Measurements from ENCODE around the gene ZNF189. TPM values are rescaled to one million over a fixed set of nuclear protein-coding genes. Genes with fewer than 3 reads are reported as not detected.

The ZNF189 gene
- total and polyA plus RNA-seq, 2 of the 4 experiments (the other 2 are of a cell fraction) = 5.9 to 19.9 TPM

DNA sequence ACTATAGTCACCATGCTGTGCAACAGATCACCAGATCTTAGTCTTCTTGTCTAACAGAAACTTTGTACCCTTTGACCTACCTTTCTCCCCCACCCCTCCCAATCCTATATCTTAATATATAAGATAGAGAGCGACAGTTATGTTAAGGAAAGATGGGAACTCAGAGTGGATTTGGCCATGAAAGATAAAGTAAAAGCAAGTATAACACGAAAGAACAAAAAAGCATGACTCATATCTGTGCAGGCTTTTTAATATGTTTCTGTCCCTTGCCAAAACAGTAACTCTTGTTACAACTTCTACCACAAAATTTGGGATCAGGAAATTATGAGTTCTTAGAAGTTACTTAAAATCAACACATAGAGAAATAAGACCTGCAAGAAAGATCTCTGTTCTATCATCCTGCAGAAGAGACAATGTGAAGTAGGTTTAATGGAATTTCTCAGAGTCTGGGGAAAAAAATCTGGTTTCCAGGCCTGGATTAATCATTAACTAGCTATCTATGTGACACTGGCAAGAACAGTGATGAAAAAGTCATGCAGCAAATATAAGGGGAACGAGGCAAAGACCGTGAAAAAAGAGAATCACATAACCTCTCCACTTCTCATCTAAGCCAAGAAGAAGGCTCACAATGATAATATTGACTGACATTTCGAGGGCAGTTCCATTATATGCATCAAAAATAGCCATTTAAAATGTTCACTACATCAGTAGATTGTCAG is 32.5 kb upstream of the ZNF189 start:
- H4K8ac ChIP-seq (ENCODE audit: low read depth in 2 of 2, low read length in 2 of 2) = no peak overlapping the region
- H3K14ac ChIP-seq (replicated peaks; ENCODE audit: low read depth, low read length) = no peak overlapping the region
- TF ChIP-seq RAD21 (IDR thresholded peaks at IDR 0.05; ENCODE audit: low read length) (no peak), CHD1 (IDR thresholded peaks at IDR 0.05; ENCODE audit: low read depth, low read length) (no peak), POLR2A (IDR thresholded peaks at IDR 0.05; ENCODE audit: low read depth, low read length) (no peak), FOS (IDR thresholded peaks at IDR 0.05; ENCODE audit: low read depth, low read length) (no peak), NFE2L2 (IDR thresholded peaks at IDR 0.05; ENCODE audit: low read depth, low read length) (no peak), RFX5 (IDR thresholded peaks at IDR 0.05; ENCODE audit: low read depth, low read length) (no peak), ELK1 (IDR thresholded peaks at IDR 0.05; ENCODE audit: borderline replicate concordance, low read depth, low read length) (no peak), MXI1 (IDR thresholded peaks at IDR 0.05; ENCODE audit: borderline replicate concordance, low read depth, low read length) (no peak)
- TF ChIP-seq, protein P1, sequence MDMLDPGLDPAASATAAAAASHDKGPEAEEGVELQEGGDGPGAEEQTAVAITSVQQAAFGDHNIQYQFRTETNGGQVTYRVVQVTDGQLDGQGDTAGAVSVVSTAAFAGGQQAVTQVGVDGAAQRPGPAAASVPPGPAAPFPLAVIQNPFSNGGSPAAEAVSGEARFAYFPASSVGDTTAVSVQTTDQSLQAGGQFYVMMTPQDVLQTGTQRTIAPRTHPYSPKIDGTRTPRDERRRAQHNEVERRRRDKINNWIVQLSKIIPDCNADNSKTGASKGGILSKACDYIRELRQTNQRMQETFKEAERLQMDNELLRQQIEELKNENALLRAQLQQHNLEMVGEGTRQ (IDR thresholded peaks at IDR 0.05; ENCODE audit: low read depth, low read length) = no peak
- H3K23ac ChIP-seq (ENCODE audit: low read depth, low read length) = no peak overlapping the region
- ATAC-seq (ENCODE audit: low read depth) = no peak
- ChIA-PET CTCF (interaction anchor here (0.6 kb wide), 1 partner anchor 201 kb away, joined by 3 read pairs; no protein-coding TSS in a partner anchor), POLR2A (ENCODE audit: unreplicated experiment) (no interaction called here)
- no peak overlapping the region for H2BK15ac ChIP-seq (ENCODE audit: low read depth, low read length)
- in situ Hi-C loops (cut with MboI; ENCODE audit: low sequenced_read_pairs) = no loop called here
- no peaks in the 10 kb centered on the region for H3K4me1 ChIP-seq (ENCODE audit: control insufficient read depth, insufficient read depth, low read length)
- no peak overlapping the region for H3K4me2 ChIP-seq (ENCODE audit: low read depth, low read length)
- H3K4me3 ChIP-seq (ENCODE audit: insufficient read depth, low read depth, low read length) = no peak overlapping the region
- H3K9ac ChIP-seq (ENCODE audit: low read depth, low read length) = no peak overlapping the region
- H2AFZ ChIP-seq (replicated peaks; ENCODE audit: low read length, poor library complexity) = no peak overlapping the region
- no peak overlapping the region for H2BK120ac ChIP-seq (ENCODE audit: low read depth, low read length)
- no peak overlapping the region for H2BK20ac ChIP-seq (ENCODE audit: low read depth, low read length)
- no peak overlapping the region for H3K4ac ChIP-seq (ENCODE audit: low read depth, low read length)
- no CpG with 5 or more reads among the region's 5 CpGs for WGBS, 2 experiments (ENCODE audit: extremely low coverage in 2 of 2, insufficient read length in 1 of 2)
- no peaks in the 10 kb centered on the region for H4K20me1 ChIP-seq (ENCODE audit: insufficient read depth, low read length)
- intact Hi-C loops (cut with micrococcal nuclease) = no loop called here
- H2AK5ac ChIP-seq (ENCODE audit: low read depth, low read length) = no peak overlapping the region
- no peak for DNase-seq
- no peak overlapping the region for H2AK9ac ChIP-seq (replicated peaks; ENCODE audit: low read depth, low read length, poor library complexity)
- H4K5ac ChIP-seq (ENCODE audit: low read depth, low read length) = no peak overlapping the region
- H3K79me1 ChIP-seq (ENCODE audit: low read depth in 1 of 2, low read length in 2 of 2) = no peaks in the 10 kb centered on the region
- H3K9me3 ChIP-seq (ENCODE audit: control insufficient read depth, insufficient read depth, low read length) = no peaks in the 10 kb centered on the region
- no TSS peak for BruUV-seq (replicated peaks)
- H3K18ac ChIP-seq (ENCODE audit: low read depth, low read length) = no peak overlapping the region
- H4K91ac ChIP-seq (ENCODE audit: insufficient read depth, low read depth, low read length) = no peak overlapping the region
- dilution Hi-C loops (cut with HindIII; ENCODE audit: low sequenced_read_pairs, unreplicated experiment) = no loop called here
- H3K9me1 ChIP-seq (ENCODE audit: insufficient read depth, low read length) = no peaks in the 10 kb centered on the region
- H3K36me3 ChIP-seq (ENCODE audit: control insufficient read depth, insufficient read depth, low read length) = no peaks in the 10 kb centered on the region
- no peak overlapping the region for H2BK5ac ChIP-seq (ENCODE audit: low read depth, low read length, poor library complexity, severe bottlenecking)
- no peak overlapping the region for H3K27ac ChIP-seq (ENCODE audit: insufficient read depth, low read length)
- no peak overlapping the region for H3K56ac ChIP-seq (ENCODE audit: extremely low read depth, insufficient read depth, low read length)
- H3K27me3 ChIP-seq (ENCODE audit: control insufficient read depth, insufficient read depth, low read length) = no peaks in the 10 kb centered on the region

All from IMR-90 (cell line).